Brain microvascular endothelial cell (primary cell): Measurements from ENCODE around the gene CEP120.
"Not testable (repeated sequence)": the region's sequence is repeated elsewhere in the genome, so short reads cannot be mapped to it uniquely, and the experiment has no call there.

Experiments used
- DNase-seq: peaks from one replicate; pipeline ENCODE4 v3.0.0-alpha.2; 2020
- H3K27ac ChIP-seq: fragments of 250-450 bp; sonication (Bioruptor Pico); 2 replicates; pipeline ENCODE4 v1.5.1; 2020; ENCODE audit warnings: mild to moderate bottlenecking, moderate library complexity
- H3K27me3 ChIP-seq: fragments of 250-450 bp; sonication (Bioruptor Pico); replicated peaks from 2 replicates; pipeline ENCODE4 v1.5.1; 2020; ENCODE audit warnings: mild to moderate bottlenecking
- H3K36me3 ChIP-seq: fragments of 250-450 bp; sonication (Bioruptor Pico); replicated peaks from 2 replicates; pipeline ENCODE4 v1.5.1; 2020; ENCODE audit warnings: mild to moderate bottlenecking
- H3K4me3 ChIP-seq: 2 replicates; pipeline ENCODE4 v1.5.1; 2011; ENCODE audit warnings: low read depth, mild to moderate bottlenecking, control low read depth, low read length, moderate library complexity
- in situ Hi-C: cut with HindIII; loops from 2 replicates; pipeline ENCODE4 v1.10.0; 2017; ENCODE audit warnings: low sequenced_read_pairs, low pct_ligation_motif_present
- TF ChIP-seq, protein P1 (sequence below): IDR thresholded peaks from 2 replicates; pipeline ENCODE4 v1.5.1; 2011; ENCODE audit warnings: low read depth, mild to moderate bottlenecking, moderate library complexity, low read length, control low read depth, inconsistent platforms; ENCODE audit errors: missing control alignments

Gene CEP120

GRCh38 chr5:123423278-123424149, at the start of gene CEP120:
Gene CEP120 (minus strand): TSS chr5:123423403. CDS start chr5:123422998, 405 bp downstream.
- no peaks in the 10 kb centered on the region for H3K27me3 ChIP-seq
- H3K27ac ChIP-seq, result peak within 1 kb of the TSS; percentile 60
- no peaks in the 10 kb centered on the region for H3K36me3 ChIP-seq
- TF ChIP-seq, protein P1, sequence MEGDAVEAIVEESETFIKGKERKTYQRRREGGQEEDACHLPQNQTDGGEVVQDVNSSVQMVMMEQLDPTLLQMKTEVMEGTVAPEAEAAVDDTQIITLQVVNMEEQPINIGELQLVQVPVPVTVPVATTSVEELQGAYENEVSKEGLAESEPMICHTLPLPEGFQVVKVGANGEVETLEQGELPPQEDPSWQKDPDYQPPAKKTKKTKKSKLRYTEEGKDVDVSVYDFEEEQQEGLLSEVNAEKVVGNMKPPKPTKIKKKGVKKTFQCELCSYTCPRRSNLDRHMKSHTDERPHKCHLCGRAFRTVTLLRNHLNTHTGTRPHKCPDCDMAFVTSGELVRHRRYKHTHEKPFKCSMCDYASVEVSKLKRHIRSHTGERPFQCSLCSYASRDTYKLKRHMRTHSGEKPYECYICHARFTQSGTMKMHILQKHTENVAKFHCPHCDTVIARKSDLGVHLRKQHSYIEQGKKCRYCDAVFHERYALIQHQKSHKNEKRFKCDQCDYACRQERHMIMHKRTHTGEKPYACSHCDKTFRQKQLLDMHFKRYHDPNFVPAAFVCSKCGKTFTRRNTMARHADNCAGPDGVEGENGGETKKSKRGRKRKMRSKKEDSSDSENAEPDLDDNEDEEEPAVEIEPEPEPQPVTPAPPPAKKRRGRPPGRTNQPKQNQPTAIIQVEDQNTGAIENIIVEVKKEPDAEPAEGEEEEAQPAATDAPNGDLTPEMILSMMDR, result peak; percentile 86
- DNase-seq, result peak; percentile 99
- in situ Hi-C loops, result no loop called here
- peak within 1 kb of the TSS; percentile 86 for H3K4me3 ChIP-seq

GRCh38 chr5:123472150-123472924, 49.1 kb upstream of the CEP120 start:
- DNase-seq, result no peak
- no peak overlapping the region for H3K27ac ChIP-seq
- H3K4me3 ChIP-seq, result no peak overlapping the region
- H3K27me3 ChIP-seq, result no peaks in the 10 kb centered on the region
- TF ChIP-seq, protein P1, result no peak
- in situ Hi-C loops, result no loop called here
- H3K36me3 ChIP-seq, result no peaks in the 10 kb centered on the region

DNA sequence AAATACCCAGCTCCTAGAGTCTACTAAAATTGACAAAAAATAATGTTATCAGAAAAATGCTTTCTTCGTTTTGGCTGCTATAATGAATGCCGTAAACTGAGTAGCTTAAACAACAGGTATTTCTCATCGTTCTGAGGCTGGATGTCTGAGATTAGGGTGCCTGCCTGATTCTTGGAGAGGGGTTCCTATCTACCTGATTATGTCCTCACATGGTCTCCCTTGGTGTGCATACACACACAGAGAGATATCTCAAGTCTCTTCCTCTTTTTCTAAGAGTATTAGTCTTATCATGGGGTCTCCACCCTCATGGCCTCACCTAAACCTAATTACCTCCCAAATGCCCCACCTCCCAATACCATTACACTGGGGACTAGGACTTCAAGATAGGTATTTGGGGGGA, 48.2 kb upstream of the CEP120 start:
- H3K4me3 ChIP-seq, result no peak overlapping the region
- no peaks in the 10 kb centered on the region for H3K36me3 ChIP-seq
- in situ Hi-C loops, result no loop called here
- DNase-seq, result no peak
- no peak overlapping the region for H3K27ac ChIP-seq
- TF ChIP-seq, protein P1, result no peak
- no peaks in the 10 kb centered on the region for H3K27me3 ChIP-seq

DNA sequence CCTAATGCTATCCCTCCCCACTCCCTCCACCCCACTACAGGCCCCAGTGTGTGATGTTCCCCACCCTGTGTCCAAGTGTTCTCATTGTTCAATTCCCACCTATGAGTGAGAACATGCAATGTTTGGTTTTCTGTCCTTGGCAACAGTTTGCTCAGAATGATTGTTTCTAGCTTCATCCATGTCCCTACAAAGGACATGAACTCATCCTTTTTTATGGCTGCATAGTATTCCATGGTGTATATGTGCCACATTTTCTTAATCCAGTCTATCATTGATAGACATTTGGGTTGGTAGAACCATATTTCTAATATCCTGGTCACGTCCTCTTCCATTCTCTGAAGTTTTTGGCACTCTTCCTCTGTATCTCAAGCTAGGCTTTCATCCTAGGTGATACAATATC, 43.6 kb upstream of the CEP120 start:
- H3K36me3 ChIP-seq, DNase-seq, H3K27ac ChIP-seq, H3K4me3 ChIP-seq, in situ Hi-C loops, H3K27me3 ChIP-seq: not testable (repeated sequence)

DNA sequence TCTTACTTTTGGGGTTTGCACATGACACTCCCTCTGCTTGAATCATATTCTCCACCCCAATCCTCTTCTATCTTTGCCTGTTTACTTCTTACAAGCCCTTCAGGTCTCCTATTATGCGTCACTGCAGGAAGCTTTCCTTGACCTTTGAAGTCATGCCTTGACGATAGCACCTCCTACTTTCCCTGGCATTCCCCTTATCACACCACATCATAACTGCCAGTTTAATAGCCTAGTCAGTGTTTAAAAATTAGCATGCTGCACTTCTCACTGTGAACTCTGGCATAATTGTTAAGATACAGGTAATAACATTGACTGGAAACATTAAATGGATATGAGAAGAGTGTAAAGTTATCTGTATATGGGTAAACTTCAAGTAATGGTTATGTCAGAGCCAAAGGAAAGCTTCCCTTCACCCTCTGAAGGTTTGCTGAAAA, 37.1 kb upstream of the CEP120 start:
- in situ Hi-C loops, result no loop called here
- Histone ChIP-seq H3K4me3 (no peak overlapping the region), H3K27ac (no peak overlapping the region), H3K36me3 (no peaks in the 10 kb centered on the region), H3K27me3 (no peaks in the 10 kb centered on the region)
- DNase-seq, result peak; percentile 45
- TF ChIP-seq, protein P1, result no peak

- DNase-seq, H3K4me3 ChIP-seq, H3K27ac ChIP-seq, H3K36me3 ChIP-seq, H3K27me3 ChIP-seq, in situ Hi-C loops: not testable (repeated sequence)
These were observed 35.8 kb upstream of the CEP120 start for GRCh38 chr5:123458994-123459393.
